ENCODE results near the gene DCAF5. TPM values are rescaled to one million over a fixed set of nuclear protein-coding genes. Genes with fewer than 3 reads are reported as not detected.

DCAF5 gene
- total and polyA plus RNA-seq, 2 experiments from 2014 or later = 50.0 to 58.2 TPM

DNA sequence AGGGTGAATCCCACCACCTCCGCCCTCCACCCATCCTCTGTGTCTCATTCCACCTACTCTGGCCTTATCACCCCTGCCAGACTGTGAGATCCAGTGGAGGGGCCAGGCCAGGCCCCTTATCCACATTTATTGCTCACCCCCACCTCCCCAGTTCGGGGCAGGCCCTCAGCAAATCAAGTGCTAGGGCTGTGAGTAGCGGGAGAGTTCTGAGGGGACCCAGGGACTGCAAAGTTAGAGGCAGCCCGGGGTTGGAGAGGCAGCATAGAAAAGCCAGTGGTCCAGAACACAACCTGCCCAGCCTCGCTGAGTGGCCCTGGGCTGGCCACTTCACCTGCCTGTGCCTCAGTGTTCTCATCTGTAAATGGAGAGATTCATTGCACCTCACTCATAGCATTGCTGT, 146.6 kb downstream of the DCAF5 start:
- H3K36me3 ChIP-seq = no peaks in the 10 kb centered on the region
- TF ChIP-seq, protein P1, sequence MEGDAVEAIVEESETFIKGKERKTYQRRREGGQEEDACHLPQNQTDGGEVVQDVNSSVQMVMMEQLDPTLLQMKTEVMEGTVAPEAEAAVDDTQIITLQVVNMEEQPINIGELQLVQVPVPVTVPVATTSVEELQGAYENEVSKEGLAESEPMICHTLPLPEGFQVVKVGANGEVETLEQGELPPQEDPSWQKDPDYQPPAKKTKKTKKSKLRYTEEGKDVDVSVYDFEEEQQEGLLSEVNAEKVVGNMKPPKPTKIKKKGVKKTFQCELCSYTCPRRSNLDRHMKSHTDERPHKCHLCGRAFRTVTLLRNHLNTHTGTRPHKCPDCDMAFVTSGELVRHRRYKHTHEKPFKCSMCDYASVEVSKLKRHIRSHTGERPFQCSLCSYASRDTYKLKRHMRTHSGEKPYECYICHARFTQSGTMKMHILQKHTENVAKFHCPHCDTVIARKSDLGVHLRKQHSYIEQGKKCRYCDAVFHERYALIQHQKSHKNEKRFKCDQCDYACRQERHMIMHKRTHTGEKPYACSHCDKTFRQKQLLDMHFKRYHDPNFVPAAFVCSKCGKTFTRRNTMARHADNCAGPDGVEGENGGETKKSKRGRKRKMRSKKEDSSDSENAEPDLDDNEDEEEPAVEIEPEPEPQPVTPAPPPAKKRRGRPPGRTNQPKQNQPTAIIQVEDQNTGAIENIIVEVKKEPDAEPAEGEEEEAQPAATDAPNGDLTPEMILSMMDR (IDR thresholded peaks at IDR 0.05; ENCODE audit: low read depth, low read length) = no peak
- H3K27ac ChIP-seq = no peak overlapping the region
- no peaks in the 10 kb centered on the region for H3K9me3 ChIP-seq (ENCODE audit: low read depth)
- peaks cover 3% of the 10 kb centered on the region for H3K4me1 ChIP-seq (ENCODE audit: low read depth)
- no peak overlapping the region for H3K4me3 ChIP-seq
- DNase-seq (ENCODE audit: low read depth in 1 of 2, low spot score in 1 of 2) = no peak
- no peaks in the 10 kb centered on the region for H3K27me3 ChIP-seq

DNA sequence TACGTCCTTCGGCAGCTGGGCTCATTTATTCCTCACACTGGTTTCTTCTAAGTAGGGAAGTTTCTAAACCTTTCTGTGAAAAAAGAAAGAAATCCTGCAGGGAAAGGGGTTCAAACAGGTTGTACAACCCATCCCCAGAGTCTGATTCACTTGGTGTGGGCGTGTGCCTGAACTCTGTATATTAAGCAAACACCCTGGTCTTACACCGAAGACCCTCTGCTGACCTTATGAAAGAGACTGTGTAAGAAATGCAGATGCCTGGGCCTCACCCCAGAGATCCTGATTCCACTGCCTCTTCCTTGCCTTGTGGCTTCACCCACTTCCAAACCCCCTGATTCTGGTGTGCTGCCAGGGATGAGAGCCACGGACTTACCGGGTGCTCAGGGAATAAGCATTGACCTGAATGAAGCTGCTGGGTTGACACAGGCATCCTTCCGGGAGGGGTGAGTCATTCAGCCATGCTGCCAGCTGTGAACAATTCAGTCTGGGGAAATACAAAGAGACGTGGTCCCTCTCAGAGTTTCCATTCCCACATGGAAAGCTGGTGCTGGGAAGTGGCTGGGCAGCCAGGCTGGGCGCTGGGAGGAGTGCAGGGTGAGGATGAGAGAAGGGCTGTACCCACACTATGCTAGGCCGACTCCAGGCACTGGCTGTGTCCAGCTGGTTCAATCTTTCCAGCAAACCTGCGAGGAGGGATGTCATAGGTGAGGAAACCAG, 147.3 kb downstream of the DCAF5 start:
- no peak overlapping the region for H3K4me3 ChIP-seq
- peak in 1 of 2 donors; percentile 91 for DNase-seq (ENCODE audit: low read depth in 1 of 2, low spot score in 1 of 2)

DNA sequence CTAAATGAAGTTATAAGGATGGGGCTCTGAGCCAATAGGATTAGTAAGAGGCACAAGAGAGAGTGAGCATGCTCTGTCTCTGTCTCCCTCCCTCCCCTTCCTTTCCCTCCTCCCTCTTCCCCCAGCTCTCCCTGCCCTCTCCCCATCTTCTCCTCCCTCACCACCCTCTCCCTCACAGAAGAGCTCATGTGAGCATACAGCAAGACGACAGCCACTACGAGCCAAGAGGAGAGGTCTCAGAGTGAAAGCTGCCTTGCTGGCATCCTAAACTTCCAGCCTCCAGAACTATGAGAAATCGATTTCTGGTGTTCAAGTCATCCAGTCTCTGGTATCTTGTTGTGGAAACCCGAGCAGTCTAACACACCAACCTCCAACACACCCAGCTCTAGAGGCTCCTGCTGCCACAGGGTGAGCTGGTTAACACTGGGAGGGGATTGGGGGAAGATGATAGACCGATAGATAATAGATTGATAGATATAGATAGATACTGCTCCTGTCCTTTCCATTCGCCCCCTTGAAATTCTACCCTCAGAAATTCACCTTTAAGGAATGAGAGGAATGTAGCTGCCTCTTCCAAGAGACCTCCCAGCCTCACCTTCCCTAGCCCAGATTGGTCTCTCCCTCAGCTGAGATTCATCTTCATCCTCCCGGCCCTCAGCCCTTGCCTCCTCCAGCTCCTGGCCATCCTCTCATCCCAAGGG, 148.0 kb downstream of the DCAF5 start:
- H3K9me3 ChIP-seq (ENCODE audit: low read depth) = no peaks in the 10 kb centered on the region
- H3K27me3 ChIP-seq = no peaks in the 10 kb centered on the region
- TF ChIP-seq, protein P1 (IDR thresholded peaks at IDR 0.05; ENCODE audit: low read depth, low read length) = no peak
- no peak overlapping the region for H3K27ac ChIP-seq
- no peak overlapping the region for H3K4me3 ChIP-seq
- peak in 1 of 2 donors; percentile 42 for DNase-seq (ENCODE audit: low read depth in 1 of 2, low spot score in 1 of 2)
- peaks cover 3% of the 10 kb centered on the region for H3K4me1 ChIP-seq (ENCODE audit: low read depth)
- H3K36me3 ChIP-seq = no peaks in the 10 kb centered on the region

More for the DNA sequence above, 147.3 kb downstream of the DCAF5 start:
- Histone ChIP-seq H3K36me3 (no peaks in the 10 kb centered on the region), H3K27ac (no peak overlapping the region), H3K9me3 (ENCODE audit: low read depth) (no peaks in the 10 kb centered on the region), H3K27me3 (no peaks in the 10 kb centered on the region), H3K4me1 (ENCODE audit: low read depth) (peaks cover 3% of the 10 kb centered on the region)
- TF ChIP-seq, protein P1 (IDR thresholded peaks at IDR 0.05; ENCODE audit: low read depth, low read length) = no peak

DNA sequence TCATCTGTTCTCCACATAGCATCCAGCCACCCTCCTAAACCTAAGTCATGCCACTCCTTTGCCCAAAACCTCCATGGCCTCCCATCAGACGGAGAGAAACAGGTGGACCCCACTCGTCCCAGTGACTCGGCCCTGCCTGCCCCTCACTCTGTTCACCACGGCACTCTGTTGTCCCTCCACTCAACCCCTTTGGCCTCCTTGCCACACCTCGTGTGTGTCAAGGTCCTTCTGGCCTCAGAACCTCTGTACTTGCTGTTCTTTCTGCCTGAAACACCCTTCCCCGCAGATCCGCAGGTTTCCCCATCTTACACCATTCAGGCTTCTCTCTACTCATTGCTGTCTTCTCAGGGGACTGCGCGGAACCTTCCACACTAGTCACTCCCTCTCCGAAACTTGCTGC, 149.3 kb downstream of the DCAF5 start:
- H3K27ac ChIP-seq = no peak overlapping the region
- H3K4me1 ChIP-seq (ENCODE audit: low read depth) = peaks cover 3% of the 10 kb centered on the region
- H3K9me3 ChIP-seq (ENCODE audit: low read depth) = no peaks in the 10 kb centered on the region
- TF ChIP-seq, protein P1 (IDR thresholded peaks at IDR 0.05; ENCODE audit: low read depth, low read length) = no peak
- no peak for DNase-seq (ENCODE audit: low read depth in 1 of 2, low spot score in 1 of 2)
- no peak overlapping the region for H3K4me3 ChIP-seq
- H3K36me3 ChIP-seq = no peaks in the 10 kb centered on the region
- no peaks in the 10 kb centered on the region for H3K27me3 ChIP-seq

DNA sequence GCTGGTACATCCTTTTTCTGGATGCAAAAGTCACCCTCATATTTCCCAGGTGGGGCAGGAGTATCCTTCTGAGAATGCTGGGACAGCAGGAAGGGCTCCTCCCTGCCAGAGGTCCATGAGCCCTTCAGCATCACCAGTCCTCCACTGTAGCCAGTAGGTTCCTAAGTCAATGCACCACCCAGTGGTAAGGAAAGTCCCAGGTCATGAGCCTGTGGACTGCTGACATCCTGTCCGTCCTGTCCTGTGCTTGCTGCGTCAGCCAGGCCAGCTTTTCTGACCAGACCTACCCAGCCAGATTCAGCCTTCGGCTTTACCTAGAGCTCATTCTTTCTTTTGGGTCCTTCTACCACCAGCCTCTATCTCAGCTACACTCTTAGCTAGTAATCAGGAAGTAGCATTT, 150.8 kb downstream of the DCAF5 start:
- no peaks in the 10 kb centered on the region for H3K4me1 ChIP-seq (ENCODE audit: low read depth)
- no peaks in the 10 kb centered on the region for H3K9me3 ChIP-seq (ENCODE audit: low read depth)
- TF ChIP-seq, protein P1 (IDR thresholded peaks at IDR 0.05; ENCODE audit: low read depth, low read length) = peak; percentile 13
- H3K36me3 ChIP-seq = no peaks in the 10 kb centered on the region
- H3K4me3 ChIP-seq = no peak overlapping the region
- peak in 1 of 2 donors; percentile 28 for DNase-seq (ENCODE audit: low read depth in 1 of 2, low spot score in 1 of 2)
- no peaks in the 10 kb centered on the region for H3K27me3 ChIP-seq
- H3K27ac ChIP-seq = no peak overlapping the region

Measured in cardiac muscle cell (in vitro differentiated cells and primary cell).